Activated T-cell treated with anti-CD3 and anti-CD28 coated beads for 4 hours (primary cell): ENCODE measurements around the gene AKR1C8.

ENCODE experiments used
- DNase-seq: peaks from one replicate; pipeline ENCODE4 v3.0.0-alpha.2; 2020

AKR1C8 gene

GRCh38 chr10:5107860-5108526 is 77.0 kb downstream of the AKR1C8 start:
- no peak for DNase-seq

- DNase-seq, result no peak
Measured at GRCh38 chr10:5106553-5106952, 78.4 kb downstream of the AKR1C8 start.

GRCh38 chr10:5105626-5106025 is 79.3 kb downstream of the AKR1C8 start:
- DNase-seq, result no peak
